Dendritic cell treated with granulocyte-macrophage colony-stimulating factor and Interleukin-4, amounts not matched to agents 40 ng/mL and 50 ng/mL, for 4 days (primary cell): Measurements from ENCODE around the gene PCDHGB7.
"Not testable (repeated sequence)": the region's sequence is repeated elsewhere in the genome, so short reads cannot be mapped to it uniquely, and the experiment has no call there.

Source experiments
- H3K27ac Mint-ChIP-seq: one replicate; pipeline ENCODE4 v1.8.0; 2022; ENCODE audit warnings: mild to moderate bottlenecking, mixed read lengths
- H3K27me3 Mint-ChIP-seq: one replicate; pipeline ENCODE4 v1.8.0; 2022; ENCODE audit warnings: mild to moderate bottlenecking, mixed read lengths
- H3K36me3 Mint-ChIP-seq: one replicate; pipeline ENCODE4 v1.8.0; 2022; ENCODE audit warnings: low read depth, mixed read lengths
- H3K4me1 Mint-ChIP-seq: one replicate; pipeline ENCODE4 v1.8.0; 2022; ENCODE audit warnings: low read depth, mixed read lengths
- H3K4me3 Mint-ChIP-seq: one replicate; pipeline ENCODE4 v1.8.0; 2022; ENCODE audit warnings: mild to moderate bottlenecking, moderate library complexity, mixed read lengths
- H3K9me3 Mint-ChIP-seq: one replicate; pipeline ENCODE4 v1.8.0; 2022; ENCODE audit warnings: mixed read lengths
- intact Hi-C: fragments of 100-400 bp; cut with micrococcal nuclease; formaldehyde crosslinking; loops from one replicate; pipeline ENCODE4 v1.15.0; 2022

The PCDHGB7 gene

DNA sequence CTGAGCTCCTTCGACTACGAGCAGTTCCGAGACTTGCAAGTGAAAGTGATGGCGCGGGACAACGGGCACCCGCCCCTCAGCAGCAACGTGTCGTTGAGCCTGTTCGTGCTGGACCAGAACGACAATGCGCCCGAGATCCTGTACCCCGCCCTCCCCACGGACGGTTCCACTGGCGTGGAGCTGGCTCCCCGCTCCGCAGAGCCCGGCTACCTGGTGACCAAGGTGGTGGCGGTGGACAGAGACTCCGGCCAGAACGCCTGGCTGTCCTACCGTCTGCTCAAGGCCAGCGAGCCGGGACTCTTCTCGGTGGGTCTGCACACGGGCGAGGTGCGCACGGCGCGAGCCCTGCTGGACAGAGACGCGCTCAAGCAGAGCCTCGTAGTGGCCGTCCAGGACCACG, 14.8 kb downstream of the PCDHGB7 start:
- H3K27ac Mint-ChIP-seq, H3K36me3 Mint-ChIP-seq, H3K4me3 Mint-ChIP-seq, intact Hi-C loops: not testable (repeated sequence)
- Mint-ChIP-seq H3K4me1 (peaks cover 15% of the 10 kb centered on the region), H3K9me3 (peaks cover 31% of the 10 kb centered on the region), H3K27me3 (peaks cover 63% of the 10 kb centered on the region)

DNA sequence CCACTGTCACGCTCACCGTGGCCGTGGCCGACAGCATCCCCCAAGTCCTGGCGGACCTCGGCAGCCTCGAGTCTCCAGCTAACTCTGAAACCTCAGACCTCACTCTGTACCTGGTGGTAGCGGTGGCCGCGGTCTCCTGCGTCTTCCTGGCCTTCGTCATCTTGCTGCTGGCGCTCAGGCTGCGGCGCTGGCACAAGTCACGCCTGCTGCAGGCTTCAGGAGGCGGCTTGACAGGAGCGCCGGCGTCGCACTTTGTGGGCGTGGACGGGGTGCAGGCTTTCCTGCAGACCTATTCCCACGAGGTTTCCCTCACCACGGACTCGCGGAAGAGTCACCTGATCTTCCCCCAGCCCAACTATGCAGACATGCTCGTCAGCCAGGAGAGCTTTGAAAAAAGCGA, 15.2 kb downstream of the PCDHGB7 start:
- H3K27me3 Mint-ChIP-seq = peaks cover 62% of the 10 kb centered on the region
- H3K4me3 Mint-ChIP-seq, H3K27ac Mint-ChIP-seq, intact Hi-C loops, H3K36me3 Mint-ChIP-seq: not testable (repeated sequence)
- peaks cover 31% of the 10 kb centered on the region for H3K9me3 Mint-ChIP-seq
- H3K4me1 Mint-ChIP-seq = peaks cover 15% of the 10 kb centered on the region

DNA sequence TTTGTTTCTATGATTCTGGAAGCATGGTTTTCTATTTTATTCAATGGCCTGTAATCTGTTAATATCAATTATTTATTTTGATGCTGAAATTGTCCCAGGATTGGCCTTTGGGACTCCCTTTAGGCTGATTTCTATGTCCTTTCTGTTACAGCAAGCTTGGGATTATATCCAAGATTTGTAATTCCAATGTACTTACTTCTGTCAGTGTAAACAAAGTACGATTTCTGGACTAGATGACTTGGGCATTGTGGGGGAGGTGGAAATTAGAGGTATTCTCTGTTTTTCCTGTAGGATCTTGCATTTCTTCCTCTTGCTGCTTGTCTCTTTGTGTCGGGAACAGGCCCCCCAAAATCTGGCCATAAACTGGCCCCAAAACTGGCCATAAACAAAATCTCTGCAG, 16.5 kb downstream of the PCDHGB7 start:
- Mint-ChIP-seq H3K9me3 (peaks cover 31% of the 10 kb centered on the region), H3K36me3 (peaks cover 4% of the 10 kb centered on the region), H3K4me1 (peaks cover 15% of the 10 kb centered on the region), H3K27me3 (peaks cover 50% of the 10 kb centered on the region), H3K27ac (no peak overlapping the region), H3K4me3 (no peak overlapping the region)
- intact Hi-C loops = no loop called here

DNA sequence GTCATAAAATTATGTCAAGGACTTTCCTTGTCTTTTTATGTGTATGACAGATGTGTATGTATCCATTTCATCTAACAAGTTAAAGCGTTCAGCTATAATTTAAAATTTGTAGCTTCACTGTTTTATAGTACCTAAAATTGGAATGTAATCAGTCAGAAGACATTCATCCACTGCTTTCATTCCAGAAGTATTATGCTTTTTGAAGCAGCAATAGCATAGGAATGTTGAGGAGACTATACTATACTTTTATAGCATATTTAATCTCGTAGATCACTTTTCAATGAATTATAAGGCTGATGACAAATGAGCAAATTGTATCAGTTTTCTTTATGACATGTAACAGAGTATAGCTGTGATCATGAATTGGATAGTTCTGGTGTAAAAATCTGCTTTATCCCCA, 19.7 kb downstream of the PCDHGB7 start:
- no peak overlapping the region for H3K27ac Mint-ChIP-seq
- H3K36me3 Mint-ChIP-seq = peaks cover 4% of the 10 kb centered on the region
- peaks cover 46% of the 10 kb centered on the region for H3K27me3 Mint-ChIP-seq
- intact Hi-C loops = no loop called here
- H3K4me3 Mint-ChIP-seq = no peak overlapping the region
- no peaks in the 10 kb centered on the region for H3K4me1 Mint-ChIP-seq
- H3K9me3 Mint-ChIP-seq = peaks cover 11% of the 10 kb centered on the region

DNA sequence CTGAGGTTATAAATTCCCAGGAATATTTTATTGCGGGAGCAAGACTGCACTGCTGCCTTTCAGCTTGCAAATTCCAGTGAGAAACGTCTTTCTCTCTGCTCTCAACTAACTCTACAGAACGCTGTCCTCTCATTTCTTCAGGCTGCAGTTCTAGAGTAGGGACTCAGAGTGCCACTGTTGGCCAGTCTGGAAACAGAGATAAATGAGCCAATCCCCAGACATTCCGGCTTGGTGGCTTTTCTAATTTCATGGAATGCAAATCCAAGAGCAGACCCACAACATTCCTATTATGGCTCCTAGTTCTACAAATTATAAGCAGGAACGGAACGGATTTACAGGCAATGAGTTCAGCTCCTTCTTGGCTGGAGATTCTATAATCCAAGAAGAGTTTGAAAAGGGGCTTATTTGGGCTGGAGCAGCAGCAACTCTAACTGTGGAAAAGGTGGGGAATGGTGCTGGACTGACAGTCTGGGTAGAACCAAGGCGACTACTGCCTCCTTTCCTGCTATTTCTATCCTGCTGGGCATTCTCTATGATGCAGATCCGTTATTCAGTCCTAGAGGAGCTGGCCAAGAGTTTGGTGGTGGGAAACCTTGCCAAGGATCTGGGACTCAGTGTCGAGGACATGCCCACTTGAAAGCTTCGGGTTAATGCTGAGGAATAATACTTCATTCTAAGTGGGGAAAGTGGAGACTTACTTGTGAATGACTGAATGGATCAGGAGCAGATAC, 22.1 kb downstream of the PCDHGB7 start:
- Mint-ChIP-seq H3K27ac (no peak overlapping the region), H3K36me3 (no peaks in the 10 kb centered on the region), H3K9me3 (no peaks in the 10 kb centered on the region), H3K4me3 (no peak overlapping the region), H3K27me3 (peaks cover 36% of the 10 kb centered on the region), H3K4me1 (no peaks in the 10 kb centered on the region)
- intact Hi-C loops = no loop called here

DNA sequence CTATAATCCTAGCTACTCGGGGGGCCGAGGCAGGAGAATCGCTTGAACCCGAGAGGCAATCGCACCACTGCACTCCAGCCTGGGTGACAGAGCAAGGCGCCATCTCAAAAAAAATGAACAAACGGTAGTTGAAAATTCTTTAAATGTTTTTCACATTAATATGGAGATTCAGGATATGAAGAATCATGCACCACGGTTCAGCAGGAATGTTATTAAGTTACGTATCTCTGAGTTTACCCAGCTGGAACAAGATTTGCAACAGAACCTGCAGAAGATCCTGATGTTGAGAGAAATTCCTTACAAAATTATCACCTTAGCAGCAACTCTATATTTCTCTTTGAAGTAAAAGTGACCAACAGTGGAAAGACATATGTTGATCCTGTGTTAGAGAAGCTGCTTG, 22.9 kb downstream of the PCDHGB7 start:
- H3K27ac Mint-ChIP-seq = no peak overlapping the region
- no peaks in the 10 kb centered on the region for H3K9me3 Mint-ChIP-seq
- H3K4me1 Mint-ChIP-seq = no peaks in the 10 kb centered on the region
- no peaks in the 10 kb centered on the region for H3K36me3 Mint-ChIP-seq
- H3K27me3 Mint-ChIP-seq = peaks cover 35% of the 10 kb centered on the region
- intact Hi-C loops = no loop called here
- H3K4me3 Mint-ChIP-seq = no peak overlapping the region

DNA sequence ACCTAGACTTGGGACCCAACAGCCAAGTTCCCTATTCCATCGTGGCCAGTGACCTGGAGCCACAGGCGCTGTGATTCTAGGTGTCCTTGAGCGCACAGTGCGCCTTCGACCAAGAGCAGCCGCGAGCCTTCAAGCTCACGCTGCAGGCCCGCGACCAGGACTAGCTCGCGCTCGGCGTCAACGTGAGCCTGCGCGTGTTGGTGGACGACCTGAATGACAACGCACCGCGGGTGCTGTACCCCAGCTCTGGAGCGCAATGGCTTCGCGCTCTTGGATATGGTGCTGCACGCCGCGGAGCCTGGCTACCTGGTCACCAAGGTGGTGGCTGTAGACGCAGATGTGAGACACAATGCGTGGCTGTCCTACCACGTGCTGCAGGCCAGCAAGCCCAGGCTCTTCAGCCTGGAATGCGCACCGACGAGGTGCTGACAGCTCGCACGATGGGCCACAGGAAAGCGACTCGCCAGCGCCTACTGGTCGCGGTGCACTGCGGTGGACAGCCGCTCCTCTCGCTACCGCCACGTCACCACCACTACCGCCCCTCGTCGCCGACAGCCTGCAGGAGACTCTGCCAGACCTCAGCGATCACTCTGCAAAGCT, 24.2 kb downstream of the PCDHGB7 start:
- no peaks in the 10 kb centered on the region for H3K36me3 Mint-ChIP-seq
- H3K4me1 Mint-ChIP-seq = no peaks in the 10 kb centered on the region
- no peaks in the 10 kb centered on the region for H3K9me3 Mint-ChIP-seq
- intact Hi-C loops = no loop called here
- H3K27ac Mint-ChIP-seq = no peak overlapping the region
- H3K4me3 Mint-ChIP-seq = no peak overlapping the region
- H3K27me3 Mint-ChIP-seq = peaks cover 36% of the 10 kb centered on the region

DNA sequence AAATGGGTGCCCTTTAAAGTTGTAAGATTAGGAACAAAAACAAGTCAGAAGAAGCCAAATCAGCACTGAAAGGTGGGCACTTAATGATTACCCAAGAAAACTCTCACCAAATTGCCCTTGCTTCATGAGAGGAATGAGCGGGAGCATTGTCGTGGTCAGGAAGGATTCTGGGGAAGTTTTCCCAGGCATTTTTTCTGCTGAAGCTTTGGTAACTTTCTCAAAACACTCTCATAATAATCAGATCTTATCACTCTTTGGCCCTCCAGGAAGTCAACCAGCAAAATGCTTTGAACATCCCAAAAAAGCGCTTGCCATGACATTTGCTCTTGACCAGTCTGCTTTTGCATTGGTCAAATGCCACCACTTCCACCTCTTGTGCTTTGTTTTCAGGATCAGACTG, 47.9 kb downstream of the PCDHGB7 start:
- intact Hi-C loops = no loop called here

More for the DNA sequence above, 47.9 kb downstream of the PCDHGB7 start:
- no peaks in the 10 kb centered on the region for H3K9me3 Mint-ChIP-seq
- peaks cover 6% of the 10 kb centered on the region for H3K4me1 Mint-ChIP-seq
- H3K27ac Mint-ChIP-seq = no peak overlapping the region
- peaks cover 11% of the 10 kb centered on the region for H3K27me3 Mint-ChIP-seq
- H3K4me3 Mint-ChIP-seq = no peak overlapping the region
- H3K36me3 Mint-ChIP-seq = no peaks in the 10 kb centered on the region
